Panc1 (cell line): ENCODE measurements around the gene C1orf116.

Source experiments
- CTCF ChIP-seq: fragments of 450-650 bp; IDR thresholded peaks from 2 replicates; pipeline ENCODE4 v1.5.1; 2017; ENCODE audit warnings: mild to moderate bottlenecking
- POLR2AphosphoS5 ChIP-seq: IDR thresholded peaks from 2 replicates; pipeline ENCODE4 v1.6.1; 2012; ENCODE audit warnings: mild to moderate bottlenecking, low read depth, low read length, moderate library complexity
- REST ChIP-seq, 2 experiments: IDR thresholded peaks; 2 replicates each; pipeline ENCODE4 v1.6.1; 2011 to 2012; ENCODE audit warnings: low read depth in 2 of 2, control low read depth in 1 of 2, low read length in 1 of 2, mild to moderate bottlenecking in 1 of 2, moderate library complexity in 1 of 2; ENCODE audit not compliant: insufficient read depth in 1 of 2
- SIN3A ChIP-seq: IDR thresholded peaks from 2 replicates; pipeline ENCODE4 v1.6.1; 2012; ENCODE audit warnings: low read depth, mild to moderate bottlenecking, low read length, moderate library complexity, borderline replicate concordance; ENCODE audit not compliant: insufficient read depth
- TCF7L2 ChIP-seq: IDR thresholded peaks from 2 replicates; pipeline ENCODE4 v1.6.1; 2011; ENCODE audit warnings: mild to moderate bottlenecking, low read depth, low read length, inconsistent platforms

DNA sequence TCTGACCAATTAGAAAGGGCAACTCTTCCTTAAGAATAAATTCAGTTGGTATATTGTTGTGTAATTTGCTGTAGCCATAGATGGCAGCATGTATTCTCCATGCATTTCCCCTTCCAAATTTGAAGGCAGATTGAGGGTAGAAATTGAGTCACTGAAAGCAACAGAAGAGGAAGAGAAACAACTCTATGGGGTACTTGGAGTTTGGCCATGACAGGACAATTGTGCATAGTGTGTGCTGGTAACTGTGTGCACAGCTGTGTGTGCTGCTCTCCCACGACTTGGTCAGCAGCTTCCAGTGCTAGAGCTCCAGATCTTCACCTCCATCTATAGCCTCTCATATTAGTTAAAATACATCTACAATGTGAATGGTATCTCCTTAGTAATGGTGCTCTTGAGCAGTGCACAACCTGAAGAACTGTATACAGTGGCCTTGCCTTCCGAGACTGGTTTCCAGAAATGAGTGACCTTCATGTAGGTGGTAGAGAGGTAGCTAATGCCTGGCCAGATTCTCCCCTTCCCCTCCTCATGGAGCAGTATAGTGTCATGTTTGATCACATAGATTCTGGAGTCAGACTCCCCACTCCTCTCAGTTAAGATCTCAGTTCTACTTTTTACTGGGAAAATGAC lies 61.4 kb downstream of the C1orf116 start:
- TF ChIP-seq CTCF = no peak
- TF ChIP-seq POLR2AphosphoS5 = no peak
- TF ChIP-seq TCF7L2 = no peak
- TF ChIP-seq REST (IDR thresholded peaks at IDR 0.05; ENCODE audit: insufficient read depth in 1 of 2, low read depth in 2 of 2, low read length in 1 of 2) = no peak
- no peak for TF ChIP-seq SIN3A
